HT-29 (cell line): Measurements from ENCODE around the gene HDGFL1. TPM values are rescaled to one million over a fixed set of nuclear protein-coding genes. Genes with fewer than 3 reads are reported as not detected.
A peak's percentile ranks its signal among the peaks of the same experiment; 100 is the strongest.

Experiments
- DNase-seq: peaks from one replicate; pipeline ENCODE4 v3.0.0-alpha.2; 2015; ENCODE audit warnings: low spot score
- total RNA-seq: library from RNA; depleted of rRNA; stranded (reverse); fragments of >200 nt; shearing (Covaris generic); gene quantifications from 2 replicates; pipeline ENCODE4 v1.2.3, GENCODE V29; 2014; rRNA removed

HDGFL1 gene
- total RNA-seq = not detected in 2 replicates

- no peak for DNase-seq
Observed at GRCh38 chr6:22569281-22570184, at the start of gene HDGFL1. Gene HDGFL1 (plus strand): TSS chr6:22569566. CDS start chr6:22569576, 10 bp downstream.

- no peak for DNase-seq
Observed at GRCh38 chr6:22521035-22521434, 48.3 kb upstream of the HDGFL1 start.

GRCh38 chr6:22526736-22527135, 42.6 kb upstream of the HDGFL1 start:
- no peak for DNase-seq

- no peak for DNase-seq
Observed at GRCh38 chr6:22529866-22530265, 39.5 kb upstream of the HDGFL1 start.

- DNase-seq = no peak
Observed at GRCh38 chr6:22530506-22530905, 38.9 kb upstream of the HDGFL1 start.

GRCh38 chr6:22536122-22536521, 33.2 kb upstream of the HDGFL1 start:
- DNase-seq = no peak

- no peak for DNase-seq
Observed at GRCh38 chr6:22544476-22544875, 24.9 kb upstream of the HDGFL1 start.

- DNase-seq = no peak
Observed at GRCh38 chr6:22545051-22545450, 24.3 kb upstream of the HDGFL1 start.

GRCh38 chr6:22546236-22546635, 23.1 kb upstream of the HDGFL1 start:
- no peak for DNase-seq

GRCh38 chr6:22550971-22551670, 18.2 kb upstream of the HDGFL1 start:
- DNase-seq = no peak

- DNase-seq = no peak
Observed at GRCh38 chr6:22556266-22556665, 13.1 kb upstream of the HDGFL1 start.

- no peak for DNase-seq
Observed at GRCh38 chr6:22557007-22557406, 12.4 kb upstream of the HDGFL1 start.

- DNase-seq = peak; percentile 15
Observed at GRCh38 chr6:22558288-22558882, 11.0 kb upstream of the HDGFL1 start.

- no peak for DNase-seq
Observed at GRCh38 chr6:22568854-22569253, 512 bp upstream of the HDGFL1 start.

- DNase-seq = no peak
Observed at GRCh38 chr6:22570185-22570551, 802 bp downstream of the HDGFL1 start.

GRCh38 chr6:22575190-22575589, 5.8 kb downstream of the HDGFL1 start:
- DNase-seq = no peak

GRCh38 chr6:22579439-22579838, 10.1 kb downstream of the HDGFL1 start:
- no peak for DNase-seq

GRCh38 chr6:22580337-22580736, 11.0 kb downstream of the HDGFL1 start:
- no peak for DNase-seq

GRCh38 chr6:22582417-22583205, 13.2 kb downstream of the HDGFL1 start:
- DNase-seq = no peak

- DNase-seq = no peak
Observed at GRCh38 chr6:22583230-22583629, 13.9 kb downstream of the HDGFL1 start.

GRCh38 chr6:22583927-22584326, 14.6 kb downstream of the HDGFL1 start:
- DNase-seq = no peak

- DNase-seq = no peak
Observed at GRCh38 chr6:22589118-22589517, 19.8 kb downstream of the HDGFL1 start.
